Hindlimb muscle (tissue), 1 donor: ENCODE results near the gene FAM20A. TPM values are rescaled to one million over a fixed set of nuclear protein-coding genes. Genes with fewer than 3 reads are reported as not detected.
"Not testable (repeated sequence)": the region's sequence is repeated elsewhere in the genome, so short reads cannot be mapped to it uniquely, and the experiment has no call there.

Experiments used
- DNase-seq: peaks from one replicate; pipeline ENCODE4 v3.0.0-alpha.2; 2013
- polyA plus RNA-seq: library from polyadenylated mRNA; unstranded; fragments of 120-200 nt; gene quantifications from one replicate; pipeline ENCODE4 v1.2.1, GENCODE V29; 2013; ENCODE audit not compliant: insufficient read length

FAM20A gene
- polyA plus RNA-seq, 1 donor: 10.2 TPM

GRCh38 chr17:68564415-68565111, 36.6 kb downstream of the FAM20A start:
- no peak for DNase-seq

GRCh38 chr17:68562736-68563135, 38.4 kb downstream of the FAM20A start:
- no peak for DNase-seq

GRCh38 chr17:68560966-68561720, 40.0 kb downstream of the FAM20A start:
- DNase-seq: no peak

- no peak for DNase-seq
These were observed 41.9 kb downstream of the FAM20A start for GRCh38 chr17:68559316-68559715.

GRCh38 chr17:68556551-68556950, 44.6 kb downstream of the FAM20A start:
- DNase-seq: no peak

GRCh38 chr17:68544111-68544915, 56.9 kb downstream of the FAM20A start:
- no peak for DNase-seq

GRCh38 chr17:68542698-68543463, 58.3 kb downstream of the FAM20A start:
- no peak for DNase-seq

- no peak for DNase-seq
These were observed 59.4 kb downstream of the FAM20A start for GRCh38 chr17:68541816-68542215.

GRCh38 chr17:68540981-68541380, 60.2 kb downstream of the FAM20A start:
- no peak for DNase-seq

GRCh38 chr17:68539548-68540467, 61.4 kb downstream of the FAM20A start:
- no peak for DNase-seq

- no peak for DNase-seq
These were observed 65.2 kb downstream of the FAM20A start for GRCh38 chr17:68535922-68536321.

- DNase-seq: no peak
These were observed 66.5 kb downstream of the FAM20A start for GRCh38 chr17:68534695-68535088.

GRCh38 chr17:68533887-68534694, 67.1 kb downstream of the FAM20A start:
- peak; percentile 60 for DNase-seq

GRCh38 chr17:68532826-68533225, 68.3 kb downstream of the FAM20A start:
- DNase-seq: no peak

- no peak for DNase-seq
These were observed 69.9 kb downstream of the FAM20A start for GRCh38 chr17:68531252-68531651.

GRCh38 chr17:68527314-68527713, 73.9 kb downstream of the FAM20A start:
- DNase-seq: no peak

GRCh38 chr17:68526548-68526947, 74.6 kb downstream of the FAM20A start:
- no peak for DNase-seq

GRCh38 chr17:68522266-68522665, 78.9 kb downstream of the FAM20A start:
- DNase-seq: no peak

GRCh38 chr17:68519911-68520310, 81.3 kb downstream of the FAM20A start:
- DNase-seq: no peak

- DNase-seq: not testable (repeated sequence)
These were observed 82.1 kb downstream of the FAM20A start for GRCh38 chr17:68519051-68519450.
